Cardiac septum (tissue), 1 donor: ENCODE results near the gene SEC14L5. TPM values are rescaled to one million over a fixed set of nuclear protein-coding genes. Genes with fewer than 3 reads are reported as not detected.

Source experiments
- DNase-seq: peaks from one replicate; pipeline ENCODE4 v3.0.0-alpha.2; 2020; ENCODE audit warnings: low spot score
- intact Hi-C: fragments of 100-400 bp; cut with DNase I; formaldehyde crosslinking; loops from one replicate; pipeline ENCODE4 v1.14.0; 2022
- total RNA-seq: library from RNA; stranded (reverse); fragmentation: NEBNext Ultra II Directional; extraction: Animal tissue kit (Norgen Biotek cat#: 25700); gene quantifications from one replicate; pipeline ENCODE4 v1.2.1, GENCODE V29; 2021
- donor health status: DM: no; HTN: no; CAD: no.

The SEC14L5 gene
- total RNA-seq, 1 donor from 2014 or later = 0.70 TPM

DNA sequence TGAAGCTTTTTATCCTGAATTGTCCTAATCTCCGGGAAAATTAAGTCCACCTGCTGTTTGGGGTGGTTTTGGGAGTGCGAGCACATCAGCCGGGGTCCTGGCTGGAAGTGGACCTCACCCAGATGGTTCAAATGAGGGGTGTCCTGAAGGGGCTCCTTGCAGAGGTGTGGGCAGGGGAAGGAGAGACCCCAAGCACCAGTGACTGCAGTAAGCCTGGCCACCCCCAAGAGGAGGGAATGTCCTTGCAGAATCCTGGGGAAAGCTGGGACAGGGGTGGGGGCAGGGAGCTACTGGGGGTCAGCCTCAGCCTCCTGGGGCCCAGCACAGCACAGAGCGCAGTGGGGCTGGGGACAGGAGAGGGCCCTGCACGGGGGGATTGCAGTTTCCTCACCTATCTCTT is 46.2 kb downstream of the SEC14L5 start:
- intact Hi-C loops = no loop called here
- DNase-seq = no peak

DNA sequence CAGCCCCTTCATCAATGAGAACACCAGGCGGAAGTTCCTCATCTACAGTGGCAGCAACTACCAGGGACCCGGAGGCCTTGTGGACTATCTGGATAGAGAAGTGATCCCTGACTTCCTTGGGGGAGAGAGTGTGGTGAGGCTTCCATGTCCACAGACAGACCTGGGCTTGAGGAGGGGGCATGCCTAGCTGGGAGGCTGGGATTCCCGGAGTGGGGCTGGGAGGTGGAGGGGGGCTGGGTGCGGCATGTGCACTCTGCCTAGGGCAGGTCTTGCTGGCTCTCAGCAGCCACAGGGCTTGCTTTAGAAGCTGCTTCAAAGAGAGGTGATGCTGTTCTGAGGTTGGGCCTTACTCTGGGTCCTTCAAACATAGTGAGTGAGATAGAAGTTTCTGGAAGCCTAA is 47.8 kb downstream of the SEC14L5 start:
- DNase-seq = no peak

DNA sequence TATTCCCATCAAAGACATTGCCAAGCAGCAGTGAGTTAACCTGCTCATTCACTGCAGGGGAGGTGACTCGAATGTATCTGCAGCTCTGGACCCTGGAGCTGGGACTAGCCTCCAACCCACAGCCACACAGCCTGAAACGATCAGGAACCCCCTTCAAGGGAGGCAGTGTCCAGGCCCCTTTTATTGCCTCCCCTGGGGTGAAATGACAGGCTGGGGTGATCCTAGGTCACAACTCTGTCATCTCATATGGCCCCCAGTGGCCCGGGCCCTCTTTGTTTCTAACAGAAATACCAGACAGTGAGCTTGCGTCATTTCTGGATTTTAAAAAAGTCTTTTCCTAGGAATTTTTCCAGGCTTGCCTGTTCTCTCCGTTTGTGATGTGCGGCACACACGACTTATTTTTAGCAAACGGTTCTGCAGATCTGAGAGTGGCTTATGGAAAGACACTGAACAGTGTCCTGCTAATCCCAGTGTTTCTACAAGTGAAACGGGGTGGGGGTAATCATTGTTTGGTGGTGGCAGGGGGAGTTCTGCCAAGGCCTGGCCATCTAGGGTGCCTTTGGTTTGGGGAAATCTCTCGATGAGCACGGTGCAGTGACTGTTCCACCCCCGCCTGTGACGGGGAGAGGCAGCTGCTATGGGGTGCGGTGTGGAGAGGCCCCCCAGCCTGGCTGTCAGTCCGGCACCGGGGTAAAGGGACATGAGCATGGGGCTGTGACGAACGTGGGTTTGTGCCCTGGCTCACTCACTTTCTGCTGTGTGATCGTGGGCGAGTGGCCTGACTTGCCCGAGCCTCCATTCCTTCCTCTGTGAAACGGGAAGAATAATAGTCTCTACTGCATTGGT is 48.4 kb downstream of the SEC14L5 start:
- intact Hi-C loops = no loop called here
- no peak for DNase-seq

More for the DNA sequence above, 47.8 kb downstream of the SEC14L5 start:
- intact Hi-C loops = no loop called here

DNA sequence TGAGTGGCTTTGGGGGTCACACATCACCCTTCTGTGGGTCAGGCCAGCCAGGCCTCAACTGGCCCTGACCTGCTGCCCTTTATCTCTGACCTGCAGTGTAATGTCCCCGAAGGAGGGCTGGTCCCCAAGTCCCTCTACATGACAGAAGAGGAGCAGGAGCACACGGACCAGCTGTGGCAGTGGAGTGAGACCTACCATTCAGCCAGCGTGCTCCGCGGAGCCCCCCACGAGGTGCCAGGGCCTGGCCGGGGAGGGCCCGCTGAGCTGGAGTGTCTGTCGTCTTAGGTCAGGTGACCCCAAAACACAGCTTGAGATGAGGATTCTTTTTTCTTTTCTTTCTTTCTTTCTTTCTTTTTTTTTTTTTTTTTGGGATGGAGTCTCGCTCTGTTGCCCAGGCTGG is 49.1 kb downstream of the SEC14L5 start:
- intact Hi-C loops = no loop called here
- no peak for DNase-seq

DNA sequence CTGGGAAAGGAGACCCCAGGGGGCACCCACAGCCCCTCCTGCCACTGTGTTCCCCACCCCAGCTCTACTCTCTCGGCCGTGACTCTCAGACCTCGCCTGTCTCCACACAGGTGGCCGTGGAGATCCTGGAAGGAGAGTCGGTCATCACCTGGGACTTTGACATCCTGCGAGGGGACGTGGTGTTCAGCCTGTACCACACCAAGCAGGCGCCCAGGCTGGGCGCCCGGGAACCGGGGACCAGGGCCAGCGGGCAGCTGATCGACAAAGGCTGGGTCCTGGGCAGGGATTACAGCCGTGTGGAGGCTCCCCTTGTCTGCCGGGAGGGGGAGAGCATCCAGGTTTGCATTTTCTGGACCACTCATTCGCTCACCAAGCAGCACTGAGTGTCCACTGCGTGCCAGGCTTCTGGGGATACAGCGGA is 50.2 kb downstream of the SEC14L5 start:
- DNase-seq = no peak
- intact Hi-C loops = no loop called here

DNA sequence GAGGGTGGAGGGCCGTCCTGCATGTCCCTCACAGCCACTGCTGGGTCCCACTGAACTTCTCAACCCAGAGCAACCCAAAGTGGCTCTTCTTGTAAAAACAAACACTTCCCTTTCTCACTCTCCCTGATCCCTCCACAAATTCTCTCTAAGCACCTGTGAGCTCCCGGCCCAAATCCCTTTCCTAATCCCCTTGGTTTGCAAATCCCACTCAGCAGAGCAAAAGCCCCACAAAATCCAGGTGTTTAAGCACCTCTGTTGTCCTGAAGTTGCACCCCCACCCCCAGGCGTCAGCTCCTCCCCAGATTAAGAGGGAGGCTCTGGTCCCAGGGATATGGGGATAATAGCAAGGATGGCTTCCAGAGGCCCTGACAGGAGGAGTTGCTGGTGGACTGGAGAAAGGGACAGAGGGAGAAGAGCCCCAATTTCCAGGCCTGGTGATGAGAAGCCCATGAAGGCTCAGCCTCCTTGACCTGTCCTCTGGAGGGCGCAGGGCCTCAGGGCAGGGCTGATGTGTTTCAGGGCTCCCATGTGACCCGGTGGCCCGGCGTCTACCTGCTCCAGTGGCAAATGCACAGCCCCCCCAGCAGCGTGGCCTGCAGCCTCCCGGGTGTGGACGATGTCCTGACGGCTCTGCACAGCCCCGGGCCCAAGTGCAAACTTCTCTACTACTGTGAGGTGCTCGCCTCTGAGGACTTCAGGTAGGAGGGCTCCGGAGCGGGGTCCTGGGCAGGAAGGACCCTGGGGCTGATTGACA is 52.6 kb downstream of the SEC14L5 start:
- intact Hi-C loops = no loop called here
- DNase-seq = no peak

DNA sequence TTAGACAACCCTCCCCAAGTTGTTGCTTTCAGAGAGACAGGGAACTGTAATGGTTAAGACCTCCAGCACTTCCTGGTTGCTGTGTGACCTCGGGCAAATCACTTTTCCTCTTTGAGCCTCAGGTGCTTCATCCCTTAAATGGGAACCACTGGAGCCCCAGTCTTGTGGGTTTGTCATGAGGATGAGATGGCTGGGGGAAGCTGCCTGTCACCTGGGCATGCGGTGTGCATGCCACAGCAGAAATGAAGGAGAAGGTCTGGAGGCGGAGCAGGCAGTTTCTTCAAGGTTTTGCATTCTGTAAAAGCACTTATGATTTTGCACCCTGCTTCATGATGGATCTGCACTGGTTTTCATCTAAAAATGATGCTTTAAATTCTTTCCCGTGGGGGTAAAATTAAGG is 53.5 kb downstream of the SEC14L5 start:
- DNase-seq = no peak
- intact Hi-C loops = no loop called here

DNA sequence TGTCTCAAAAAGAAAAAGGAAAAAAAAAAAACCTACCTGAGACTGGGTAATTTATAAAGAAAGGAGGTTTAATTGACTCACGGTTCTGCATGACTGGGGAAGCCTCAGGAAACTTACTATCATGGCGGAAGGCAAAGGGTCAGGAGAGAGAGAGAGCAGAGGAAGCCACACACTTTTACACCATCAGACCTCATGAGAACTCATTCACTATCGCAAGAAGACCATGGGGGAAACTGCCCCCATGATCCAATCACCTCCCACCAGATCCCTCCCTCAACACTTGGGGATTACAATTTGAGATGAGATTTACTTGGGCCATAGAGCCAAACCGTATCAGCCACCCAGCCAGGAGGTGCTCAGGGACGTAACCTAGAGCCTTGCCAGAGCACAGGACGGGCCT is 54.8 kb downstream of the SEC14L5 start:
- intact Hi-C loops = no loop called here
- no peak for DNase-seq

DNA sequence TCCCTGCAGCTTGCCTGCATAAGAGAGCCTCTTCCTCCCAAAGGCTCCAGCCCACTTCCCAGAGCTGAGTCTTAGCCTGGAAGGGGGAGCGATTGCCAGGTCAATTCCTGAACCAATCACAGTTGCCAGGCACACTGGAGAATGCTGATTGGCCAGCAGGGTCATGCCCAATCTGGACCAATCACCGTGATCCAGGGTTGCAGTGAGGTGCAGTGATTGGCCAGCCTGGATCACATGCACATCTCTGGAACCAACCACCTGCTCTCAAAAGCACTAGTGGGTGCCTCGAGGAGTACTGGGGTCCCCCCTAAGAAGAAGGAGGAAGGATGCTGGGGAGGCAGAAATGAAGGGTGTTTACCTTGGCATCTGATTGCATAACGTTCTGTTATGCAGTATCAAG is 57.2 kb downstream of the SEC14L5 start:
- intact Hi-C loops = no loop called here
- DNase-seq = no peak

DNA sequence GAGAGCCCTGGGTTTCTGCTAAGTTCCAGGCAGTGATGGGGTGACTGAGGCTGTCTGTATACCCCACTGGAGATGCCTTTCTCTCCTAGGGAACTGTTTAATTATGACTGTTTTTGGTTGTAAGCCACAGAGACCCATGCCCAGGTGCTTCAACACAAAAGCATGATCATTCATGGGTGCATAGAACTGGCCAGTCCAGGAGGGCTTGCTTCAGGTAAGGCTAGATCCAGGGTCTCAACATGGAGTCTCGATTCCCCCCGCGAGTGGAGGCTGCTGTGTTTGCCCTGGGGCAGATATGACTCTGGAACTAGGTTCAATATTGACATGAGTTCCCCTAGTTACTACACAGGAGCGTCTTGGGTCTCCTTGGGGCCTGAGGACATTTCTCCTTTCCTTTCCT is 57.8 kb downstream of the SEC14L5 start:
- DNase-seq = no peak
- intact Hi-C loops = no loop called here

DNA sequence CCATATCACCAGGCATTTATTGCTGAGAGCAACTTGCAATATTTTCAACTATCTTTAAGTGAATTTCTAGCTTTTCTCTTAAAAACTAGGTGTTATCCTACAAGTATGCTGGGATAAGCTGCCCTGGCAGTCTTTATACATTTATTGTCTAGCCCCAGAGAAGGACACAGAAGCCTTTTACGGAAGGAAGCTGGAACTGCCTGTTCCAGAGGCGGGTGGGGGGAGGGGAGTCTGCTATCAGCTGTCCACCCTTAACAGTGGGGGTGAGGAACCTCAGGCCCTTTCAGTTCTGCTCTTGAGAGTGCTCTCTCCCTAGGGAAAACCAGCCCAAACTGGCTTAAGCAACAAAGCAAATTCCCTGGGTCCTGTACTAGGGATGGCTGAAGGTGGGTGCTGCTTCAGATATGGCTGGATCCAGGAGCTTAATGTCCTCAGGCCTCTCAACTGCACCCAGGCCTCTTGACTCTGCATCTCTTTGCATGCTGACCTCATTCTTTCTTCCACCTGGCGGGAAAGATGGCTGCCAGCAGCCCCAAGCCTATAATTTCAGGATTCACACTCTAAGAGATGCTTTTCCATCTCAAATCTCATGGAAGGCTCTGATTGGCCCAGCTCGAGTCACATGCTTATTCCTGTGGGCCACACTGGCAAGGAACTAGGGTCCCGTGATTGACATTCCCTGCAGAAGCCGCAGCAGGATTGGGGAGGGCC is 59.0 kb downstream of the SEC14L5 start:
- intact Hi-C loops = no loop called here
- no peak for DNase-seq

DNA sequence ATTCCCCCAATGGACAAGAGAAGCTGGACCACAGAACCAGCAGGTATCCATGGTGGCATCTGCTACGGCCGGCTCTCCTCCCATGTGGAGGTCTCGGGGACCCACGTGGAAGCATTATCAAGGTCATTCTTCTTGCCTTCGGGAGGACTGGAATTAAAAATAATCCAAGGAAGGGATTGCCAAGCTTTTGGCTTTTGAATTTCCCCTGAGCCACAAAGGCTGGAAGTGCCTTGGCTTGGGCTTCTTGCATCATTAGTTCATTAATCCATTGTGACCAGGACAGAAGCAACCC is 59.5 kb downstream of the SEC14L5 start:
- intact Hi-C loops = no loop called here
- DNase-seq = no peak

DNA sequence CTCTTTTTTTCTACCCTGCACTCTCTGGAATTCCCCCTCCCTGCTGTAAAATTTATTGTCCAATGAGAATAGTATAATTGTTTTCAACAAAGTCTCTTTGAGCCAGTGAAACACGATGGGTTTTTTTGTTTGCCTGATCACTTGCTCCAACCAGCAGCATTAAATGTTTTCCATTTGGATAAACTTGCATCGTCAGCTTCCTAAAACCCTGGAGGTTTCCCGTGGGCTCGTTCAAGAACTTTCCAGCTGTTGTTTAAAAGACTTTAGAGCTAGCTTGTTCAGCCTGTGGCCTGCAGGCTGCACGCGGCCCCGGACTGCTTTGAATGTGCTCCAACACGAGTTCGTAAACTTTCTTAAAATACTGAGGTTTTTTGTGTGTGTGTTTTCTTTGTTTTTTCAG is 60.7 kb downstream of the SEC14L5 start:
- no peak for DNase-seq
- intact Hi-C loops = no loop called here

DNA sequence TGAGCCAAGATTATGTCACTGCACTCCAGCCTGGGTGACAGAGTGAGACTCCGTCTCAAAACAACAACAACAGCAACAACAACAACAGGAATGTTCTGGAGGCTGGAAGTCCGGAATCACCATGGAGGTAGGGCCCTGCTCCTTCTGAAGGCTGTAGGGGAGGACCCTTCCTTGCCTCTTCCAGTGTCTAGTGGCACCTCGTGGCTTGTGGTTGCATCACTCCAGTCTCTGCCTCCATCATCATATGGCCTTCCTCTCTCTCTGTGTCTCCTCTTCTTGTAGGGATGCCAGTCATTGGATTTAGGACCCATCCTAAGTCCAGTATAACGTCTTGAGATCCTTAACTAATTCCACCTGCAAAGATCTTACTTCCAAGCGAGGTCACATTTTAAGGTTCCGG is 61.6 kb downstream of the SEC14L5 start:
- intact Hi-C loops = no loop called here
- DNase-seq = no peak

DNA sequence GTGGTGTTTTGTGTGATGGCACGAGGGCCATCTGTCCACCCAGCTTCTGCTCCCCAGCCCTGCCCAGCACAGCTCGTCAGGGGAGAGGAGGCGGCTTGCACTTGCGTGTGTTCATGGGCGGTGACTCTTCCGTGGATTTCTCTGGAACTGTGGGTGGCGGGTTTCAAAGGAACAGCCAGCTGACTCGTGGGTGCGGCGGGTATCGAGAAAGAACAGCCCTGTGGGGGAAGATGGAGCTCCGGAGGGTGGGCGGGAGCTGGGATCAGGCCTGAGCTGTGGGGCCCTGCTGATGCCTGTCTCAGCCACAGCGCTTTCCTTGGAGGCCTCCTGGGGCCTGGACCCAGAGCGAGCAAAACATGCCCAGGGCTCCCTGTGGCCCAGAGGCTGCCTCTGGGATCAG is 62.4 kb downstream of the SEC14L5 start:
- intact Hi-C loops = no loop called here

DNA sequence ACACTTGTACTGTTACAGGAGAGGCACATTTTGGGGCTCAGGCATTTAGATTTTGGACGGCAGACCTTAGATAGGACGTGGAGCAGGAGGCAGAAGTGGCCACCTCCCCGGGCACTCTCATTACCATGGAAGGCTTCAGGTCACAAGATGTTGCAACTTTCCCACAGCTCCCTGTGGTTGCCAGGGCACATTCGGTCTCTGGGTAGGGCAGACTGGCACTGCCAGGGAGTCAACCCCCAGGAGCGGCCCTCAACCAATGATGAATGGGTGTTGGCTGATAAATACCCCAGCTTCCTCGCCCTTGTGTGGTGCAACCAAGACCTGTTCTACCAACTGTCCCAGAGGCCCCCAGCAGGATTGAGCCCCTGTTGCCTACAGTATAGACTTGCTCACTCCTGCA is 64.4 kb downstream of the SEC14L5 start:
- intact Hi-C loops = no loop called here
- DNase-seq = no peak

More for the DNA sequence above, 62.4 kb downstream of the SEC14L5 start:
- DNase-seq = no peak

DNA sequence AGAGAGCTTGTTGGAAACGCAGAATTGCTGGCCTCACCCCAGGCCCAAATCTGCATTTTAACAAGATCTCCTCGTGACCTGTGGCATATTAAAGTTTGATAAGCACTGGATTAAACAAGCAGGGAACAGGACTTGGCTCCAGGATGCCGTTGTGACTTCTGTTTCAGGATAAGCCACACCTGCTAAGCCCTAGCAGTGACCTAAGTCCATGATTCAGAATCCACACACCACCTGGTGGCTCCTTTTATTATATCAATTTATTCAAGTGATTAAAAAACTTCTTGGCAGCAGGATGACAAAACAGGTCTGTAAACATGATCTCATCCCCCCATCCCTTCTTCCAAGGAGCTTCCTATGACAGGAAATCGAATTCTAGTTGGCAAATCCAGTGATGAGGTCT is 66.5 kb downstream of the SEC14L5 start:
- intact Hi-C loops = no loop called here
- no peak for DNase-seq

DNA sequence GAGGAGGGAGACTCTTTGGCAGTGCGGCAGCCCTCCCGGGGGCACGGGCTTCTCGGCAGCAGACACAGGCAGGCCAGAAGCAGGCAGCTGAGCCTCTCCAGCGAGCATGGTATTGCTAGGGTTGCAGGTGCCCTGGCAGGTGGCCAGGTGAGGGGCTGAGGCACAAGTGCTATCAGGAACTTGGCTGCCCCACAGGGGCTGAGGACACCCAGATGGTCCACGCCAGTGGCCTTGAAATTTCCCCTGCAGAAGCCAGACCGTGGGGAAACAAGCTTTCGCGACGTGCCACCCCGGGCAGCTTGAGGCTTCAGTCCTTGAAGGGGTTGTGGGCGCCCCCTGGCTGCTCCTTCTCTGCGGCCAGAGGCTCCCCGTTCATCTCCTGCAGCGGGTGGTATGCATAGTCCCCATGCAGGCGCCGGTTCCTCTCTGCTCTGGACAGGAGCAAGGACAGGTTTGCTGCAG is 67.1 kb downstream of the SEC14L5 start:
- DNase-seq = no peak

DNA sequence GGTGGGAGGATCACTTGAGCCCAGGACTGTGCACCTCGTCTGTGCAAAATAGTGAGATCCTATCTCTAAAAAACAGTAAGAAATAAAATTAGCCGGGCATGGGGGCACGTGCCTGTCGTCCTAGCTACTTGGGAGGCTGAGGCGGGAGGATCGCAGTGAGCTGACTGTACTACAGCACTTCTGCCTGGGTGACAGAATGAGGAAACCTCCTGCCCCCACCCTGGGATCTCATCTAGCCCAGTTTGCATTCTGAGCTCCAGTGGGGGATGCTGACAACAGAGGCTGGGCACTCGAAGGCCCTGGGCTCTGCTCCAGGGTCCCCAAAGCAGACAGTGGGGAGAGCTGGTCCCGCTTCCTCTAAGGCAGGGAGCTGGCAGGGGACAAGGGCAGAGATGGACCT is 68.5 kb downstream of the SEC14L5 start:
- intact Hi-C loops = no loop called here
- DNase-seq = no peak

More for the DNA sequence above, 67.1 kb downstream of the SEC14L5 start:
- intact Hi-C loops = no loop called here

DNA sequence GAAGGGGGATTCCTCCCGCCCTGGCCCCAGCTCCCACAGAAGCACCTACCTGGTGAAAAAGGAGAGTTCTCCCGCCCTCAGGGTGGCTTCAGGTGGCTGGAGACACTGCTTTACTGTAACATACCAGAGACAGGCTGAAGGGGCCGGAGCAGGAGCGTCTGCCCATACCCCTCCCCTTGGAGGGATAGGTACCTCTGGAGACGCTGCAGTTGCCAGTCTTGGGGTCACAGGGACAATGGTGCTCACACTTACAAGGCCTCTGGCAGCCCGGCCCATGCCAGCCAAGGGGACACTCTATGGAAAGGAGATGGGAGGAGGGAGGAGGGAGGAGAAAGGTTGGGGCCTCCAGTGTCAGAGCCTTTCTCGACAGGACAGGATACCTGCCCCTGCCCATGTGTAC is 69.0 kb downstream of the SEC14L5 start:
- no peak for DNase-seq
- intact Hi-C loops = no loop called here
